Fibroblast of lung (primary cell): ENCODE measurements around the gene SEC14L5. TPM values are rescaled to one million over a fixed set of nuclear protein-coding genes. Genes with fewer than 3 reads are reported as not detected.
A peak's percentile ranks its signal among the peaks of the same experiment; 100 is the strongest.

ENCODE experiments used
- DNase-seq, 2 donors: peaks; one replicate each; pipeline versions ENCODE4 v3.0.0 to v3.0.0-alpha.2; 2010; ENCODE audit warnings: low read depth in 2 of 2
- H2AFZ ChIP-seq: 2 replicates; pipeline ENCODE4 v1.5.1; 2012; ENCODE audit warnings: low read length, control low read depth, inconsistent platforms
- H3K27ac ChIP-seq: 2 replicates; pipeline ENCODE4 v1.5.1; 2011; ENCODE audit warnings: low read length, control low read depth; ENCODE audit not compliant: insufficient read depth
- H3K27me3 ChIP-seq: 2 replicates; pipeline ENCODE4 v1.5.1; 2011; ENCODE audit warnings: mild to moderate bottlenecking, low read length; ENCODE audit not compliant: control insufficient read depth, insufficient read depth
- H3K36me3 ChIP-seq: 2 replicates; pipeline ENCODE4 v1.5.1; 2011; ENCODE audit warnings: low read length; ENCODE audit not compliant: control insufficient read depth, insufficient read depth
- H3K4me1 ChIP-seq: 2 replicates; pipeline ENCODE4 v1.5.1; 2011; ENCODE audit warnings: low read length; ENCODE audit not compliant: control insufficient read depth, insufficient read depth; ENCODE audit errors: extremely low read depth
- H3K4me2 ChIP-seq: 2 replicates; pipeline ENCODE4 v1.5.1; 2011; ENCODE audit warnings: low read length, control low read depth; ENCODE audit not compliant: insufficient read depth; ENCODE audit errors: extremely low read depth
- H3K4me3 ChIP-seq, 4 experiments: fragments of 200-600 bp in 1 of 4; sonication (generic) in 1 of 4; replicated peaks in 1 of 4; 2 replicates each; pipeline ENCODE4 v1.5.1; 2011 to 2016; ENCODE audit warnings: low read length in 4 of 4, low read depth in 3 of 4, mild to moderate bottlenecking in 3 of 4, control low read depth in 2 of 4, inconsistent platforms in 1 of 4, mixed read lengths in 1 of 4; ENCODE audit not compliant: insufficient read depth in 1 of 4; ENCODE audit errors: control extremely low read depth in 1 of 4
- H3K79me2 ChIP-seq: 2 replicates; pipeline ENCODE4 v1.5.1; 2012; ENCODE audit warnings: mild to moderate bottlenecking, low read length, inconsistent platforms; ENCODE audit not compliant: control insufficient read depth, insufficient read depth
- H3K9ac ChIP-seq: 2 replicates; pipeline ENCODE4 v1.5.1; 2011; ENCODE audit warnings: mild to moderate bottlenecking, low read length, control low read depth; ENCODE audit not compliant: insufficient read depth
- H3K9me3 ChIP-seq: 2 replicates; pipeline ENCODE4 v1.5.1; 2012; ENCODE audit warnings: low read depth, low read length; ENCODE audit not compliant: control insufficient read depth, insufficient read depth
- H4K20me1 ChIP-seq: 2 replicates; pipeline ENCODE4 v1.5.1; 2011; ENCODE audit warnings: low read length; ENCODE audit not compliant: control insufficient read depth, insufficient read depth; ENCODE audit errors: extremely low read depth
- EZH2 ChIP-seq: IDR thresholded peaks from 2 replicates; pipeline ENCODE4 v1.5.1; 2012; ENCODE audit warnings: low read length, control low read depth, mild to moderate bottlenecking; ENCODE audit errors: missing control alignments
- polyA plus RNA-seq, 2 donors: library from polyadenylated mRNA; depleted of rRNA in 1 of 2; stranded (reverse) in 1 of 2; unstranded in 1 of 2; fragments of >200 nt; gene quantifications; 2 replicates each; pipeline ENCODE4 v1.2.1, GENCODE V29; 2011 to 2012; ENCODE audit warnings: missing spikeins in 1 of 2
- total RNA-seq: library from RNA; depleted of rRNA; stranded (reverse); fragments of >200 nt; gene quantifications from 2 replicates; pipeline ENCODE4 v1.2.1, GENCODE V29; 2014
- TF ChIP-seq, protein P1 (sequence below), 2 donors: IDR thresholded peaks in 1 of 2; conservative IDR thresholded peaks in 1 of 2; 1 replicate in 1 of 2; 2 replicates in 1 of 2; pipeline ENCODE4 v1.5.1; 2011 to 2012; ENCODE audit warnings: low read length in 2 of 2, control low read depth in 1 of 2, inconsistent platforms in 1 of 2, low read depth in 1 of 2, mild to moderate bottlenecking in 1 of 2

Gene SEC14L5
- total and polyA plus RNA-seq, 2 donors (not counting 1 experiment from before 2014, with no cell fraction given) = 0.05 to 0.99 TPM

DNA sequence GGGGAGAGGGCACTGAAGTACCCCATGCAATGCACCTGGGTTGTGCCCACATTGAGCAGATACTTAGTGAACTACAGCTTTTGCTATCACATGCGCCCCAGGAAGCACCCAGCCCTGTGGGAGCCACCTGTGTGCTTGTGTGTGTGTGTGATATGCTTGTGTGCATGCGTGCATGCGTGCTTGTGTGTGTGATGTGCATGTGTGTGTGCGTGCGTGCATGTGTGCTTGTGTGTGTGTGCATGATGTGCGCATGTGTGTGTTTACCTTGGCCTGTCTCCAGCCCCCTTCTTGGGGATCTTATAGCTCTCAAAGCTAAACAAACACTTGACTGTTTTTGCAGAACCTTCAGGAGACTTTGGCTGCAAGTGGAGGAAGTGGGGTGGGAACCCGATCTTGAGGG is 106.8 kb downstream of the SEC14L5 start:
- H3K27ac ChIP-seq = no peak overlapping the region
- TF ChIP-seq EZH2 = no peak
- TF ChIP-seq, protein P1, sequence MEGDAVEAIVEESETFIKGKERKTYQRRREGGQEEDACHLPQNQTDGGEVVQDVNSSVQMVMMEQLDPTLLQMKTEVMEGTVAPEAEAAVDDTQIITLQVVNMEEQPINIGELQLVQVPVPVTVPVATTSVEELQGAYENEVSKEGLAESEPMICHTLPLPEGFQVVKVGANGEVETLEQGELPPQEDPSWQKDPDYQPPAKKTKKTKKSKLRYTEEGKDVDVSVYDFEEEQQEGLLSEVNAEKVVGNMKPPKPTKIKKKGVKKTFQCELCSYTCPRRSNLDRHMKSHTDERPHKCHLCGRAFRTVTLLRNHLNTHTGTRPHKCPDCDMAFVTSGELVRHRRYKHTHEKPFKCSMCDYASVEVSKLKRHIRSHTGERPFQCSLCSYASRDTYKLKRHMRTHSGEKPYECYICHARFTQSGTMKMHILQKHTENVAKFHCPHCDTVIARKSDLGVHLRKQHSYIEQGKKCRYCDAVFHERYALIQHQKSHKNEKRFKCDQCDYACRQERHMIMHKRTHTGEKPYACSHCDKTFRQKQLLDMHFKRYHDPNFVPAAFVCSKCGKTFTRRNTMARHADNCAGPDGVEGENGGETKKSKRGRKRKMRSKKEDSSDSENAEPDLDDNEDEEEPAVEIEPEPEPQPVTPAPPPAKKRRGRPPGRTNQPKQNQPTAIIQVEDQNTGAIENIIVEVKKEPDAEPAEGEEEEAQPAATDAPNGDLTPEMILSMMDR (conservative IDR thresholded peaks at IDR 0.05 in 1 of 2, IDR thresholded peaks at IDR 0.05 in 1 of 2; ENCODE audit: low read depth in 1 of 2, low read length in 2 of 2) = no peak
- peak in 1 of 2 donors; percentile 47 for DNase-seq

DNA sequence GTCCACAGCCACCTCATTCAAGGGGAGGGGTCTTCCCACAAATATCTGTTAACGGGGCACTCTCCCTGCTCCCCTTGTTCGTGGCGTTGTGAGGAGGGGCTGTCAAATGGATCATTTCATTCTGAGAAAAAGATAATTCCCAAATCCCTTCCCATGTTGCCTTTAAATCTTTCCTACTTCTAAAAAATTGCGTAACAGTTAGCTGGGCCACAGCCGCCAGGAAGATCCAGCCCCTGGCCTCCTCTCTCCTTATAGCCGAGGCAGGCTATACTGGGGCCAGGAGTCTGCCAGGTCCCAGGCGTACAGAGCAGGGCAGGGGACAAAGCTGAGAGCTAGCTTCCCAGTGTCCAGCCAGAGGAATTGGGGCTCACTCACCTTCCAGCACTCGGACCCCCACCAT is 107.2 kb downstream of the SEC14L5 start:
- Histone ChIP-seq H3K9me3 (no peaks in the 10 kb centered on the region), H3K9ac (no peak overlapping the region), H3K27me3 (peaks cover 12% of the 10 kb centered on the region), H4K20me1 (no peaks in the 10 kb centered on the region), H3K4me3 (no peak overlapping the region), H3K27ac (no peak overlapping the region), H3K4me1 (no peaks in the 10 kb centered on the region), H3K79me2 (no peaks in the 10 kb centered on the region), H2AFZ (peak overlapping the region; percentile 12), H3K36me3 (no peaks in the 10 kb centered on the region), H3K4me2 (no peak overlapping the region)
- no peak for DNase-seq
- TF ChIP-seq EZH2 = no peak
- TF ChIP-seq, protein P1 (conservative IDR thresholded peaks at IDR 0.05 in 1 of 2, IDR thresholded peaks at IDR 0.05 in 1 of 2; ENCODE audit: low read depth in 1 of 2, low read length in 2 of 2) = no peak

More for the DNA sequence above, 106.8 kb downstream of the SEC14L5 start:
- H3K79me2 ChIP-seq = no peaks in the 10 kb centered on the region
- peaks cover 12% of the 10 kb centered on the region for H3K27me3 ChIP-seq
- no peak overlapping the region for H3K4me3 ChIP-seq
- no peak overlapping the region for H3K9ac ChIP-seq
- H3K9me3 ChIP-seq = no peaks in the 10 kb centered on the region
- no peaks in the 10 kb centered on the region for H4K20me1 ChIP-seq
- H3K4me2 ChIP-seq = no peak overlapping the region
- no peaks in the 10 kb centered on the region for H3K4me1 ChIP-seq
- H2AFZ ChIP-seq = no peak overlapping the region
- H3K36me3 ChIP-seq = no peaks in the 10 kb centered on the region

DNA sequence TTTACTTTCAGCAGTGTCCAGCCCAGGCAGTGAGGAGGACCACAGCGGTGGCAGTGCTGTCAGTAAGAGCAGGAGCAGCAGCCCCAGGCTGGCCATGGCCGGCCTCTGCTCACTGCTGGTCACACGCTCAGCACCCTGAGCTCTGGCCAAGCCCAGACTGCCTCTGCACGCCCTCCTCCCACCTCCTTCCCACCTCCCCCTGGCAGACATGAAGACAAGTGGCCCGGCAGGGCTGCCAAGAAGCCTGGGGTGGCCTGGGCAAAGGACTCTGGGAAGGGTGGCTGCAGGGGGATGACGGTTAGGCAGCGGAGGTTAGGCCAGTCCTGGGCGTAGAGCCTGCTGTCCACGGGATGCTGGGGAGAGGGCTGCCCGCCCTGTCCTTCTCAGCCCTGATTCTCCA is 107.7 kb downstream of the SEC14L5 start, which contains the start of gene C16orf89:
Gene C16orf89, minus strand, starts transcription at position 144 of the 400 bp plus-strand sequence. Its CDS starts 48 bp downstream, at position 96.
- Histone ChIP-seq H4K20me1 (no peaks in the 10 kb centered on the region), H3K36me3 (no peaks in the 10 kb centered on the region), H3K4me3 (no peak within 1 kb of the TSS), H2AFZ (peak within 1 kb of the TSS; percentile 12), H3K9ac (no peak within 1 kb of the TSS), H3K27me3 (peaks cover 12% of the 10 kb centered on the region), H3K4me2 (no peak within 1 kb of the TSS), H3K9me3 (no peaks in the 10 kb centered on the region), H3K4me1 (no peaks in the 10 kb centered on the region), H3K79me2 (no peaks in the 10 kb centered on the region), H3K27ac (no peak within 1 kb of the TSS)
- TF ChIP-seq EZH2 = peak; percentile 49
- TF ChIP-seq, protein P1 (conservative IDR thresholded peaks at IDR 0.05 in 1 of 2, IDR thresholded peaks at IDR 0.05 in 1 of 2; ENCODE audit: low read depth in 1 of 2, low read length in 2 of 2) = no peak
- DNase-seq = no peak
